Activated CD8-positive, alpha-beta T cell treated with anti-CD3 and anti-CD28 coated beads for 36 hours (primary cell): Measurements from ENCODE around the gene PTPA. TPM values are rescaled to one million over a fixed set of nuclear protein-coding genes. Genes with fewer than 3 reads are reported as not detected.
A peak's percentile ranks its signal among the peaks of the same experiment; 100 is the strongest.
"Not testable (repeated sequence)": the region's sequence is repeated elsewhere in the genome, so short reads cannot be mapped to it uniquely, and the experiment has no call there.

Experiments
- ATAC-seq: fragments of 200-7000 bp; cut with Tn5 transposase; one replicate; pipeline ENCODE4 v1.10.0; 2021; ENCODE audit warnings: mild to moderate bottlenecking, moderate library complexity
- CTCF ChIA-PET: fragments of 350-600 bp; sonication (Branson Sonifier 250); formaldehyde crosslinking; loops from one replicate; lab custom pipeline; 2021; ENCODE audit warnings: antibody characterized with exemption; lab: Charles Lee
- POLR2A ChIA-PET: fragments of 350-600 bp; sonication (Branson Sonifier 250); formaldehyde crosslinking; loops from one replicate; lab custom pipeline; 2021; ENCODE audit warnings: antibody characterized with exemption; lab: Charles Lee
- DNase-seq: peaks from one replicate; pipeline ENCODE4 v3.0.0-alpha.2; 2020
- H3K27ac Mint-ChIP-seq: one replicate; pipeline ENCODE4 v1.8.0; 2021; ENCODE audit warnings: mild to moderate bottlenecking, mixed read lengths
- H3K27me3 Mint-ChIP-seq: one replicate; pipeline ENCODE4 v1.8.0; 2021; ENCODE audit warnings: mixed read lengths
- H3K36me3 Mint-ChIP-seq: one replicate; pipeline ENCODE4 v1.8.0; 2021; ENCODE audit warnings: low read depth, mixed read lengths
- H3K4me1 Mint-ChIP-seq: one replicate; pipeline ENCODE4 v1.8.0; 2021; ENCODE audit warnings: low read depth, mixed read lengths
- H3K4me3 Mint-ChIP-seq: one replicate; pipeline ENCODE4 v1.8.0; 2021; ENCODE audit warnings: mild to moderate bottlenecking, moderate library complexity, mixed read lengths
- H3K9me3 Mint-ChIP-seq: one replicate; pipeline ENCODE4 v1.8.0; 2021; ENCODE audit warnings: mixed read lengths
- CTCF ChIP-seq: fragments of 200-600 bp; IDR thresholded peaks from one replicate; pipeline ENCODE4 v1.8.0; 2022; ENCODE audit warnings: antibody characterized with exemption, mild to moderate bottlenecking
- intact Hi-C: fragments of 100-400 bp; cut with micrococcal nuclease; formaldehyde crosslinking; loops from one replicate; pipeline ENCODE4 v1.10.0; 2022
- total RNA-seq, 2 experiments: library from RNA; stranded (reverse); gene quantifications; one replicate each; pipeline ENCODE4 v1.2.3, GENCODE V29; 2021

Gene PTPA
- total RNA-seq, 2 experiments from 2014 or later: 95.3 to 98.5 TPM

GRCh38 chr9:129184596-129185122, 73.4 kb downstream of the PTPA start:
- no peak for TF ChIP-seq CTCF
- no peak for DNase-seq
- ChIA-PET CTCF (interaction anchor here (4.8 kb wide), 1 partner anchor 11 kb away, joined by 23 read pairs; no protein-coding TSS in a partner anchor), POLR2A (interaction anchor here (1.0 kb wide), 1 partner anchor 54 kb away, joined by 4 read pairs; no protein-coding TSS in a partner anchor)
- H3K4me3 Mint-ChIP-seq: no peak overlapping the region
- ATAC-seq: no peak
- no peak overlapping the region for H3K27ac Mint-ChIP-seq
- H3K36me3 Mint-ChIP-seq: no peaks in the 10 kb centered on the region
- H3K27me3 Mint-ChIP-seq: no peaks in the 10 kb centered on the region
- H3K4me1 Mint-ChIP-seq: peaks cover 4% of the 10 kb centered on the region
- no peaks in the 10 kb centered on the region for H3K9me3 Mint-ChIP-seq
- intact Hi-C loops: no loop called here

GRCh38 chr9:129185402-129185801, 74.2 kb downstream of the PTPA start:
- intact Hi-C loops: no loop called here
- CTCF ChIA-PET: interaction anchor here (4.8 kb wide), 1 partner anchor 12 kb away, joined by 23 read pairs; no protein-coding TSS in a partner anchor
- Mint-ChIP-seq H3K9me3 (no peaks in the 10 kb centered on the region), H3K27ac (no peak overlapping the region), H3K36me3 (no peaks in the 10 kb centered on the region), H3K4me1 (peaks cover 4% of the 10 kb centered on the region), H3K4me3 (no peak overlapping the region), H3K27me3 (no peaks in the 10 kb centered on the region)
- POLR2A ChIA-PET: interaction anchor here (1.0 kb wide), 1 partner anchor 53 kb away, joined by 4 read pairs; no protein-coding TSS in a partner anchor
- no peak for TF ChIP-seq CTCF
- DNase-seq: no peak
- no peak for ATAC-seq

GRCh38 chr9:129185991-129186390, 74.8 kb downstream of the PTPA start:
- intact Hi-C loops: no loop called here
- ChIA-PET POLR2A (no interaction called here), CTCF (no interaction called here)
- peak; percentile 36 for DNase-seq
- Mint-ChIP-seq H3K27me3 (no peaks in the 10 kb centered on the region), H3K4me1 (peaks cover 4% of the 10 kb centered on the region), H3K27ac (no peak overlapping the region), H3K4me3 (no peak overlapping the region), H3K36me3 (no peaks in the 10 kb centered on the region), H3K9me3 (no peaks in the 10 kb centered on the region)
- no peak for TF ChIP-seq CTCF
- ATAC-seq: peak; percentile 51

- no peaks in the 10 kb centered on the region for H3K27me3 Mint-ChIP-seq
- ATAC-seq (no peak), DNase-seq (no peak)
- no peak for TF ChIP-seq CTCF
- H3K4me3 Mint-ChIP-seq: no peak overlapping the region
- POLR2A ChIA-PET: interaction anchor here (1.0 kb wide), 1 partner anchor 9 kb away, joined by 3 read pairs; the partner anchor contains the start of gene IER5L
- CTCF ChIA-PET: interaction anchor here (0.9 to 1.4 kb wide), 3 partner anchors 13 to 55 kb away, joined by 4 to 9 read pairs (median 5); no protein-coding TSS in a partner anchor
- peaks cover 4% of the 10 kb centered on the region for H3K4me1 Mint-ChIP-seq
- no peaks in the 10 kb centered on the region for H3K36me3 Mint-ChIP-seq
- H3K9me3 Mint-ChIP-seq: peaks cover 3% of the 10 kb centered on the region
- intact Hi-C loops: no loop called here
- H3K27ac Mint-ChIP-seq: no peak overlapping the region
Measured at GRCh38 chr9:129187042-129187441, 75.8 kb downstream of the PTPA start.

GRCh38 chr9:129189971-129190370, 78.8 kb downstream of the PTPA start:
- POLR2A ChIA-PET: interaction anchor here (1.8 to 1.9 kb wide), 2 partner anchors 9 to 13 kb away, joined by 4 read pairs; no protein-coding TSS in a partner anchor
- H3K9me3 Mint-ChIP-seq, ATAC-seq, DNase-seq, H3K27me3 Mint-ChIP-seq, H3K4me3 Mint-ChIP-seq, H3K27ac Mint-ChIP-seq, intact Hi-C loops, H3K4me1 Mint-ChIP-seq, H3K36me3 Mint-ChIP-seq: not testable (repeated sequence)
- CTCF ChIA-PET: interaction anchor here (1.1 kb wide), 2 partner anchors 9 to 47 kb away, joined by 3 to 5 read pairs; no protein-coding TSS in a partner anchor
